ENCODE results near the gene TMEM121B.
A peak's percentile ranks its signal among the peaks of the same experiment; 100 is the strongest.

The TMEM121B gene

GRCh38 chr22:17109113-17109865 lies 11.9 kb downstream of the TMEM121B start:
- DNase-seq: no peak

- no peak for DNase-seq
Observed at GRCh38 chr22:17108256-17109112, 12.7 kb downstream of the TMEM121B start.

- DNase-seq: no peak
Observed at GRCh38 chr22:17107547-17107810, 13.7 kb downstream of the TMEM121B start.

- DNase-seq: peak; percentile 57
Observed at GRCh38 chr22:17106785-17107546, 14.2 kb downstream of the TMEM121B start.

GRCh38 chr22:17106161-17106784 lies 14.9 kb downstream of the TMEM121B start:
- DNase-seq: peak; percentile 34

- DNase-seq: no peak
Observed at GRCh38 chr22:17105143-17106129, 15.7 kb downstream of the TMEM121B start.

- DNase-seq: no peak
Observed at GRCh38 chr22:17104336-17104935, 16.7 kb downstream of the TMEM121B start.

- DNase-seq: no peak
Observed at GRCh38 chr22:17103351-17103750, 17.8 kb downstream of the TMEM121B start.

- no peak for DNase-seq
Observed at GRCh38 chr22:17102297-17102667, 18.9 kb downstream of the TMEM121B start.

- DNase-seq: no peak
Observed at GRCh38 chr22:17101475-17102296, 19.5 kb downstream of the TMEM121B start.

- no peak for DNase-seq
Observed at GRCh38 chr22:17100621-17101020, 20.5 kb downstream of the TMEM121B start.

- peak; percentile 61 for DNase-seq
Observed at GRCh38 chr22:17098379-17098819, 22.8 kb downstream of the TMEM121B start.

GRCh38 chr22:17097701-17098100 lies 23.5 kb downstream of the TMEM121B start:
- DNase-seq: no peak

GRCh38 chr22:17097062-17097461 lies 24.1 kb downstream of the TMEM121B start:
- no peak for DNase-seq

GRCh38 chr22:17096071-17096470 lies 25.1 kb downstream of the TMEM121B start:
- DNase-seq: no peak

GRCh38 chr22:17095538-17095937 lies 25.6 kb downstream of the TMEM121B start:
- DNase-seq: no peak

- DNase-seq: no peak
Observed at GRCh38 chr22:17093081-17093480, 28.1 kb downstream of the TMEM121B start.

GRCh38 chr22:17091851-17092250 lies 29.3 kb downstream of the TMEM121B start:
- DNase-seq: no peak

- no peak for DNase-seq
Observed at GRCh38 chr22:17090550-17090949, 30.6 kb downstream of the TMEM121B start.

GRCh38 chr22:17087498-17088131 lies 33.5 kb downstream of the TMEM121B start:
- DNase-seq: peak; percentile 55
